GM18508 (cell line): Measurements from ENCODE around the gene DBH.
"Not testable (repeated sequence)": the region's sequence is repeated elsewhere in the genome, so short reads cannot be mapped to it uniquely, and the experiment has no call there.

Experiments used
- ATAC-seq: cut with Tn5 transposase; IDR thresholded peaks from one replicate; pipeline ENCODE4 v1.9.1; 2021; ENCODE audit warnings: moderate number of reproducible peaks; ENCODE audit not compliant: insufficient read depth, unreplicated experiment

DBH gene

GRCh38 chr9:133618726-133619125, 17.4 kb upstream of the DBH start:
- ATAC-seq = no peak

- ATAC-seq = no peak
Measured at GRCh38 chr9:133619791-133620190, 16.4 kb upstream of the DBH start.

DNA sequence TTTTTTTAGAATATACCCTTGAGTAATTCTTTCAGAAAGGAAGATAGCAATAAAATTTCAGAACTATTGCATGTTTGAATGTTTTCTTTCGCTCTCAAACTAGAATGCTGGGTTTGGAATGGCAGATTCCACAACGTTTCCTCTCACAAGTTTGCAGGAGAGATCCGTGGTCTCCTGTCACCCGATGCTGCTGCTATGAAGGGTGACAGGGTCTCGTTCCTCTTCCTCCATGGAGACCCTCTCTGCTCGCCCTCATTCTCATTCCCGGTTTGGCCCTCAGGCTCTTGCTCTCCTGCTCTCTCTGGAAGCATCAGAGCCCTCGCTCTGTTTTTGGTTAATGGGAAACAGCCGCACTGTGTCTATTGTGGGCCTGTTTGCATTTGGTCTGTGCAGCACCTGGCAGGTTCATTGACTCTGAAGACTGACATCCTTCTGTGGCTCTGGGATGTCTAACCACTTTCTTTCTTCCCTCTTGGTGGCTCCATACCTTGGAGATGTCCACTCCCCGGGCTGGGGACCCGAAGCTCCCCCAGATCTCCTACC, 14.4 kb upstream of the DBH start:
- ATAC-seq = no peak

- ATAC-seq = no peak
Measured at GRCh38 chr9:133622555-133622954, 13.6 kb upstream of the DBH start.

GRCh38 chr9:133626008-133626407, 10.2 kb upstream of the DBH start:
- not testable (repeated sequence) for ATAC-seq

DNA sequence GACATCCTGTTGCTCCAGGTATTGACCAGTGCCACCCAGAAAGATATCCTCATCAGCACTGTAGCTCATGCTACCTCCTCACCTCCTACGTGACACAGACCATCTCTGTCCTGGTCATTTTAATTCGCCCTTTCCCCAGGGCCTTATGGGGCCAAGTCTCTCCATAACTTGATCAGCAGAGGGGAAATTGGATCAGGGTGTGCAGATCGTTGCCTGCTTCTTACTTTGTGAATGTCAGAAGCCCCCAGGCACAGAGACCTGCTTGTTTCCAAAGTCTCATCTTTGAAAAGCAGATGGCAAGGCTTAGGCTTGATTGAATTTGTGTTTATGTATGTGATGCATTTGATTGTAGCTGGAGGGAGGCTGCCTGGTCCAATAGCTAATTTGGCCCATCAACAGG, 8.8 kb upstream of the DBH start:
- ATAC-seq = no peak

DNA sequence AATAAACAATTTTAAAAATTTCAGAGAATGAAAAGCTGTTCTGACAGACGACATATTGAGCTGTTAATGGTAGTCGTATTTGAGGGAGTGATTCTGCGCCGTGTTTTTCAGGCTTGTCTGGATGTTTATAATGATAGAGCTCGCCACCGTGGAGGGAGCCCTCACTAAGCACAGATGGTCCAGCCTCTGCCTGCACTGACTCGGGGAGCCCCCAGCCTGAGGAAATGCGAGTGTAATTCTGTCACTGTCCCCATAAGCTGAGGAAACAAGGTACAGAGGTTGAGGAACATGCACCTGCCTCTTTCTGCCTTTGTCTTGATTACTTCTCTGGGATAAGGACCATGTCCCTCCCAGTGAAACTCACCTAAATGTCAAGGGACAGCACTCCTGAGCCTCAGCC, 7.4 kb upstream of the DBH start:
- ATAC-seq = no peak

- no peak for ATAC-seq
Measured at GRCh38 chr9:133629221-133630110, 6.7 kb upstream of the DBH start.

DNA sequence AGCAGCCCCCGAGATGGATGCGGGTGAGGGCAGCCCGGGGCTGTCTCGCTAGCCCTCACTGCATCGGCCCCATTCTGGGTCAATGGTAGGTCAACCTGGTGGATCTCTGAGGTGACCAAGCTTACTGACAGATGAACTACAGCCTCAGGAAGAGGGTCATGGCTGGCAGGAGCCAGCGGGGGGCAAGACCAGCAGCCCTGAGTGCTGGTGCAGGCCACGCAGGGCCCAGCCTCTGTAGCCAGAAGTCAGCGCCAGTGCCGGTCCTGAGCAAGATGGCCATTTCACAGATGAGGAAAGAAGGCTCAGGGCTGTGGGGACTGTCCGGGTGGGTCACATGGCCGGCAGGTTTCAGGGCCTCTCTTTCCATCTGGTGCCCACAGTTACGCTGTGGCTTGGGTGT, 5.1 kb upstream of the DBH start:
- no peak for ATAC-seq

DNA sequence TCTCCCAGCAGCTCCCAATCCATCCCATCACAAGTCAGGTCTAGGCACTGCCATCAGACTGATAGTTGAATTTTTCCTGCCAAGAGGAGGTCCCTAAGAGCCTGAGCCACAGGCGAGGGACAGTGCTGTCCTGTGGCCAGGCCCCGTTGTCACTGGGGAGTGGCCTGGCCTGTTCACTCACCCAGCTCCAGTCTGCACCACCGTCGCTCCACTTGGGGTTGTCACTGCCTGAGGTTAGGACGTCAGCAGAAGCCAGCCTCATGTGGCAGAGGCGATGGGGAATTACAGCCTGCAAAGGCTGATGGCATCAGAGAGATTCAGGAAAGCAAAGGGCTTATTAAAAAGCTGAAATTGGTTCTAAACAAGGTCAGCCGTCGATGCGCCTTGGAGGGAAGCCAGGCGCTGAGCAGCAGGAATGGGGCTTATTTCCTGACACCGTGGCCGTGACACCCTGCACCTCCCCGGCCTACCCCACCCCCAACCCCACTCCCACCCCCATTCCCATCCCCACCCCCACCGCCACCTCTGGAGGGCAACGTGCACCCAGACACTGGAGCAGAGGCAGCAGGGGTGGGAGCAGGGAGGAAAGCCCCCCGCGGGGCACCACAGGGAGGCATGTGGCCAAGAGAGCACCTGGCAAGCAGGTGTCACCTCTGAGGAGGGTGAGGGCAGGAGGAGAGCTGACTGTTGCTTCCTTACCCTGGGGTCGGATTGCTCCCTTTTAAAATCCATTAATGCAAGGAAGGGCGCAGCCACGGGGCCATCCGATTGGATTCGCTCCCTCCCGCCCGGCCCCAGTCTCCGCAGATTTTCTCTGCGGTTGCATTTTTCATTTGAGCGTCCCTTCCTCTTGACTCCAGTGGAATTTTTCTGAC, 3.1 kb upstream of the DBH start:
- no peak for ATAC-seq

GRCh38 chr9:133633681-133634080, 2.5 kb upstream of the DBH start:
- no peak for ATAC-seq

DNA sequence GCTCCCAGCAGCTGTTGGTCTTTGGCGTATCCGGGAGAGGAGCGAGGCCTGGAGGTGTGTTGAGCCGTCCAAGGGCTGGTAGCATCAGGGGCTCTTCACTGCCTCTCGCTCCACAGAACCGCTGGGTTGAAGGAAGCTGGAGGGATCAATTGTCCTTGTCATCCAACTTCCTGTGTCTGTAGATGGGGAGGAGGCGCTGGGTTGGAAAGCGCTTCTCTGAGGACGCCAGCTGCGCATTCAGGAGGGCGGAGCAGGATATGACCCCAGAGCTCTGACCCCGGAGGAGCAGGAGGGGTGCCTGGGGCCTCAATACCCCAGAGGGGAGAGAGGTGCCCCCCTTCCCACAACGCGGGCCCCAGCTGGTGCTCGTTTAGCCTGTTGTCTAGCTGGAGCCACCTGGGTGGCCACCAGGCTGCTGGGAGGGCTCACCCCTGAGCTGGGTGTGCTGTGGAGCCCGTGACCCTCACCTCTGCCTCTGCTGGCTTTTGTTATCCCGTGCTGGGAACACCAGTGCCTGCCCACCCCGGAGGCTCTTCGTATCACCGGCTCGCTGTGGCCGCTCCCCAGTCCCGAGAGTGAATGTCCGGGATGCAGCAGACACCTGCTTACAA, 2.0 kb upstream of the DBH start:
- ATAC-seq = no peak

GRCh38 chr9:133635098-133635497, 1.1 kb upstream of the DBH start:
- ATAC-seq = no peak

DNA sequence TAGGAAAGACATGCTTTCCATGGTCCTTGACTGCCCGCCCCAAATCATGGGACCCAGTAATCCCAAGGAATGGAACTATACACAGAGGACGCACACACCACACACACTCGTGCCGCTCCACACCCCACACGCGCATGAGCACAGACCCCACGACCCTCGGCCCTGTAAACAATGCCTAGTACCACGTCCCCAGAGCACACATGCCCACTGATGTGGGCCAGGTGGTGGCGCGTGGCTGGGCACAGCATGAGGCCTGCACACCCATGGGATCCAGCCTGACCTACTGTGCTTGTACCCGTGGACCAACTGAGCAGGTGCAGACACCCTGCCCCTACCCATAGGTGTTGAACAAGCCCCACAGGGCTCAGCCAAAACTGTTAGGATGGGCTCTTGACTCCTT, 739 bp downstream of the DBH start:
- ATAC-seq = no peak

DNA sequence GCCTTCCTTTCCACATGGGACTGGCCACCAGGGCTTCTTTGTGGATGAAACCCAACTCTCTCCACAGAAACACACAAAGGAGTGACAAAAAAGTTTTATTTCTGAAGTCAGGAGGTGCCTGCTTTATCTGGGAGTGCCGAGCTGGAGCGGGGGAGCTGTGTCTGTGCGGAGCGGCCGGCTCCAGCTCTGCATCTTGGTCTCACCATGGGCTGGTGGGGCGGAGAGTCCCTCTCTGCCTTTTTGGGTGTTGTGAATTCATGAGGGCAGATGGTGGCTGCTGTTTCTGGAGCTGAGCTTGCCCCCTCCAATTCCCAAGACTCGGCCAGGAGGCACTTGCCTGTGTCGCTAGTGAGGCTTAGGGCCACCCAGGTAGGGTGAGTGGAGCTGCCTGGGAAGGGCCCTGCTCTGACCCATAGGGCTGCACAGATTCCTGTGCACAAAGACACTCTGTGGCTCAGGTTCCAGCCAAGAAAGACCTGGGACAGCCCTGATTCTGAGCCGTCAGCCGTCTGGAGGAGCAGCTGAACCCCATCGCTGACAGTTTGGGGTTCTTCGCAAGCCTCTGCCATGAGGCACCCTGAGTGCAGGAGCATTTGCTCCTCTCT, 1.4 kb downstream of the DBH start:
- ATAC-seq = no peak

DNA sequence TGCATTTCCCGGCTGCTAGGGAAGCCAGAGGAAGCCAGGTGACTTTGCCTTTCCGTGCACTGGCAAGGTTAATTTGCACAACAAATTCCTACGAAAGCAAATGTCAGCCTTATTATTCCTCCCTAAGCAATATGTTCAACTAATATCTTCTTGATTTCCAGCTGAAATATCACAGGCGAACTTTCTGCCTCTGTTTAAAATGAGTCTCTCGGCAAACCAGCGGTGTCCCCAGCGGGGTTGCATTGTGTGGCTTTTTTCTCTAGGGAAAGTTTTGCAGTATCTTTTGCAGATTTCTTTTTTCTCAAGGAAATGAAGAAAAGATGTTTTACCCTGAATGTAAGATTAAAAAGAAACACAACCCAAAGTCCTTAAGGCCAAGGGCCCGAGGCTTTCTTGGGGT, 1.9 kb downstream of the DBH start:
- no peak for ATAC-seq

DNA sequence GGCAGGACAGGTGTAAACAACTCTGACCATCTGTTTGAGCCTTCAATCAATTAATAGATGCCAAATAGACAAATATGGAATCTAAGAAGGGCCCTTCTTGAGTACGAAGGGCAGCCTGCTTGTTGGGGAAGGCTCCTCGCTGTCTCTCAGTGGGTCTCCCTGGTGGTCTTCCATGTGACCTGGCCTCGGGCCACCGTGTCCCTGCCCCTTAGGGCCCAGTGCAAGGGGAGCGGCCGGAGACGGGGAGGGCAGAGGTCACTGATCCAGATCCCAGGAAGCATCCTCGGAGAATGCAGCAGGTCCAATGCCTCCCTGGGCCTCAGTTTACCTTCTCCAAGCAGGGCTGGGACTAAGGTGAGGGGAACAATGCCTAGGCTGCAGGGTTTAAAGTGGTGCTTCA, 2.5 kb downstream of the DBH start:
- ATAC-seq = no peak

DNA sequence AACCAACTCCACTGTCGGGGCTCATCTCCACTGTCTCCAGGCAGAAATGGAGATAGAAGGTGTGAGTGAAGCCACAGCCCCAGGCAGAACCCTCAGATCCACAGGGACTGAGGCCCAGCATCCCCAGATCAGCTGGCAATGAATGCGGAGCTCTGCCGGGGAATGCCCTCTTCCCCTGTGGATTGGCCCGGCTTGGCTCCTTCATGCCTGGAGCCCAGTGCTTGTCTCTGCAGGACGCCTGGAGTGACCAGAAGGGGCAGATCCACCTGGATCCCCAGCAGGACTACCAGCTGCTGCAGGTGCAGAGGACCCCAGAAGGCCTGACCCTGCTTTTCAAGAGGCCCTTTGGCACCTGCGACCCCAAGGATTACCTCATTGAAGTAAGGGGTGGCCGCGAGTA, 3.5 kb downstream of the DBH start:
- ATAC-seq = no peak

DNA sequence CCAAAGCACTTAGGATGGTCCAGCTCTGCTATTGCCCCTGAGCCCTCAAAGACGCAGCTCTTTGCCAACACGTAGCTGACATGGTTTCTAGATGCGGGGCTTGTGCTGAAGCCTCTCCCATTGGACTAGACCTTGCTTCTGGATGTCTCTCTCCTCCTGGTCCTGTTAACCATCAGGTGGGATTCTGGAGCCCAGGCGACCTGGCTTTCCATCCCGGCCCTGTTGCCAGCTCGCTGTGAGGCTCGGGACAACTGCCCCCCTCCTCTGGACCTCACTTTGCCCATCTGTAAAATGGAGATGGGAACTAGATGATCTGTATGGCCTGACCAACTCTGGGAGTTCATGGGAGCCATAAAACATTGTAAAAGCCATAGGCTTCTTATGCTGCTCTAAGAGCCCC, 4.0 kb downstream of the DBH start:
- no peak for ATAC-seq

DNA sequence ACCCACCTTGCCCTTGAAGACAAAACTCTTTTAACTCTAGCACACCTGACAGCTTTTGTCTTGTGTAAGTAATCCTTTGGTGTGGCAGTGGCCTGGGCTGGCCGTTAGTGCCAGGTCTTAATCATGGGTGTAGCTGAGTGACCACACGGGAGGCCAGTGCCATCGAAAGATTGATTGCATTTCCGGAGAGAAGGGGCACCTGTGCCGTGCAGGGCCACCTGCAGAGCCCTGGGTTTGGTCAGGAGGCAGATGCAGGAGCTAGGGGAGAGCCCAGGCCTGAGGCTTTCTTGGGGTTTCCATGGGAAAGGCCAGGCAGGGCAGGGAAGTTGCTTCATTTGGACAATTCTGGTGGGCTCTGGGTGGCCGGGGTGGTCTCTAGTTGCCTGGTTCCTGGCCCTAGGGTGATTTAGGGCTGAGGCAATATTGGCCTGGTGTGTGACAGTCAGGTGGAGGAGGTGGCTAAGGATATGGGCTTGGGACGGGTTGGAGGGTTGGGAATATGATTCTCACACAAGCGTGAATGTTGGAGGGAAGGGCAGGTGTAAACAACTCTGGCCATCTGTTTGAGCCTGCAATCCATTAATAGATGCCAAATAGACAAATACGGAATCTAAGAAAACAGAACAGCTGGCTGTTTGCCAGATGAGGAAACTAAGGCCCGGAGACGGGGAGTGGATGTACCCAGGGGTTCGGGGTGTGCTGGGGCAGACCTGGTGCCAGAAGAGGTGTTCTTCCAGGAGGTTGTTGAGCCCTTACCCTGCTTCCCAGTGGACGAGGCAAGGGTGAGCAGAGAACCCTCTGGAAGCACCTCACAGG, 4.6 kb downstream of the DBH start:
- no peak for ATAC-seq
